NB4 (cell line): ENCODE measurements around the gene CHRNA3.
"Not testable (repeated sequence)": the region's sequence is repeated elsewhere in the genome, so short reads cannot be mapped to it uniquely, and the experiment has no call there.

ENCODE experiments used
- MYC ChIP-seq: IDR thresholded peaks from 2 replicates; pipeline ENCODE4 v1.6.1; 2011; ENCODE audit warnings: low read depth, low read length
- POLR2A ChIP-seq: IDR thresholded peaks from 2 replicates; pipeline ENCODE4 v1.6.1; 2011; ENCODE audit warnings: mild to moderate bottlenecking; ENCODE audit not compliant: insufficient read length; ENCODE audit errors: extremely low read depth
- TF ChIP-seq, protein P1 (sequence below): IDR thresholded peaks from one replicate; pipeline ENCODE4 v1.5.1; 2012; ENCODE audit warnings: low read depth, low read length
- TF ChIP-seq, protein P2 (sequence below): IDR thresholded peaks from 2 replicates; pipeline ENCODE4 v1.6.1; 2011; ENCODE audit warnings: low read depth, low read length

- TF ChIP-seq, protein P1, sequence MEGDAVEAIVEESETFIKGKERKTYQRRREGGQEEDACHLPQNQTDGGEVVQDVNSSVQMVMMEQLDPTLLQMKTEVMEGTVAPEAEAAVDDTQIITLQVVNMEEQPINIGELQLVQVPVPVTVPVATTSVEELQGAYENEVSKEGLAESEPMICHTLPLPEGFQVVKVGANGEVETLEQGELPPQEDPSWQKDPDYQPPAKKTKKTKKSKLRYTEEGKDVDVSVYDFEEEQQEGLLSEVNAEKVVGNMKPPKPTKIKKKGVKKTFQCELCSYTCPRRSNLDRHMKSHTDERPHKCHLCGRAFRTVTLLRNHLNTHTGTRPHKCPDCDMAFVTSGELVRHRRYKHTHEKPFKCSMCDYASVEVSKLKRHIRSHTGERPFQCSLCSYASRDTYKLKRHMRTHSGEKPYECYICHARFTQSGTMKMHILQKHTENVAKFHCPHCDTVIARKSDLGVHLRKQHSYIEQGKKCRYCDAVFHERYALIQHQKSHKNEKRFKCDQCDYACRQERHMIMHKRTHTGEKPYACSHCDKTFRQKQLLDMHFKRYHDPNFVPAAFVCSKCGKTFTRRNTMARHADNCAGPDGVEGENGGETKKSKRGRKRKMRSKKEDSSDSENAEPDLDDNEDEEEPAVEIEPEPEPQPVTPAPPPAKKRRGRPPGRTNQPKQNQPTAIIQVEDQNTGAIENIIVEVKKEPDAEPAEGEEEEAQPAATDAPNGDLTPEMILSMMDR, result not testable (repeated sequence)
- TF ChIP-seq POLR2A, MYC: not testable (repeated sequence)
- TF ChIP-seq, protein P2, sequence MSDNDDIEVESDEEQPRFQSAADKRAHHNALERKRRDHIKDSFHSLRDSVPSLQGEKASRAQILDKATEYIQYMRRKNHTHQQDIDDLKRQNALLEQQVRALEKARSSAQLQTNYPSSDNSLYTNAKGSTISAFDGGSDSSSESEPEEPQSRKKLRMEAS, result not testable (repeated sequence)
Measured at GRCh38 chr15:78609551-78609950, 11.2 kb downstream of the CHRNA3 start.
